Daoy (cell line): ENCODE measurements around the gene FHIP1A. TPM values are rescaled to one million over a fixed set of nuclear protein-coding genes. Genes with fewer than 3 reads are reported as not detected.

Source experiments
- DNase-seq: peaks from one replicate; pipeline ENCODE4 v3.0.0-alpha.2; 2015; ENCODE audit warnings: low read depth
- total RNA-seq: library from RNA; depleted of rRNA; stranded (reverse); fragments of >200 nt; shearing (Covaris generic); gene quantifications from 2 replicates; pipeline ENCODE4 v1.2.3, GENCODE V29; 2014; rRNA removed

The FHIP1A gene
- total RNA-seq, 1 experiment from 2014 or later = 2.1 TPM

- no peak for DNase-seq
Measured at GRCh38 chr4:151458148-151458547, 49.2 kb downstream of the FHIP1A start.

Other genes with a start within 250 kb of the FHIP1A start
- gene PRSS48, start 132.0 kb upstream of the FHIP1A start, total RNA-seq = not detected in 2 replicates
- gene SH3D19, start 83.6 kb upstream of the FHIP1A start, total RNA-seq = 5.3 and 5.8 TPM in 2 replicates